Measurements from ENCODE around the gene FOSB.

The FOSB gene

DNA sequence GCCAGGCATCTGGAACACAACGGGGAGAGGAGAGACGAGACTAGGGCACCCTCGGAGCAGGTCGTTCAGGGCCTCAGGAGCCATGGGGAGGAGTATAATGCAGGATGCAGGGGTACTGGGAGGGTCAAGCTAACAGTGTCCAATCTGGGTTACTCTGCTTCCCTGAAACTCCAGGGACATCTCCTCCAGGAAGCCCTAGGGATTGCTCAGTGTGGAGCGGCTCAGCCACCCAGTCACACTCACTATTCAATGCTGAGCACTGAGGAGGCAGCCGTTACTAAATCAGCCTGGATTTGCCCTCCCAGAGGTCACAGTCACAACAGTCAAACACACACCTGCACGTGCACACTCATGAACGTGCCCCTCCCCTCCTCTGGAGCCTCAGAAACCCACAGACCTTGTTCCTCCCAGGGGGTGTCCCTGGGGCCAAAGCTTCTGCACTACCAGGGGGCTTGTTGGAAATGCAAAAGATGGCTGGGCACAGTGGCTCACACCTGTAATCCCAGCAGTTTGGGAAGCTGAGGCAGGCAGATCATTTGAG, 6.9 kb upstream of the FOSB start:
- H3K36me3 ChIP-seq (ENCODE audit: control insufficient read depth in 1 of 2, insufficient read depth in 2 of 2, low read depth in 1 of 2, low read length in 2 of 2), result no peaks in the 10 kb centered on the region
- peaks cover 0 to 8% of the 10 kb centered on the region in 2 experiments for H3K27me3 ChIP-seq (ENCODE audit: control insufficient read depth in 1 of 2, insufficient read depth in 1 of 2, low read length in 2 of 2)
- no peak overlapping the region for H2BK5ac ChIP-seq (ENCODE audit: low read depth, low read length, poor library complexity, severe bottlenecking)
- no peak overlapping the region for H2BK120ac ChIP-seq (ENCODE audit: low read depth, low read length)
- no peak overlapping the region for H3K4ac ChIP-seq (ENCODE audit: low read depth in 1 of 2, low read length in 2 of 2)
- no peak overlapping the region for H3K4me2 ChIP-seq (ENCODE audit: low read length, poor library complexity, severe bottlenecking)
- no peaks in the 10 kb centered on the region for H3K9me3 ChIP-seq (ENCODE audit: control insufficient read depth, low read length)
- peaks cover 10% of the 10 kb centered on the region for H3K4me1 ChIP-seq (ENCODE audit: control insufficient read depth, insufficient read depth, low read depth, low read length)
- no peaks in the 10 kb centered on the region for H3K79me1 ChIP-seq (replicated peaks; ENCODE audit: low read length, poor library complexity, severe bottlenecking)
- no peak overlapping the region for H3K23ac ChIP-seq (ENCODE audit: low read length in 2 of 2)
- no peak overlapping the region for H2AK5ac ChIP-seq (ENCODE audit: low read length, severe bottlenecking)
- H3K14ac ChIP-seq (ENCODE audit: low read length in 2 of 2), result no peak overlapping the region
- no peak overlapping the region for H4K8ac ChIP-seq (ENCODE audit: low read length)
- H3K18ac ChIP-seq (ENCODE audit: low read depth in 1 of 2, low read length in 2 of 2), result no peak overlapping the region
- H4K91ac ChIP-seq (ENCODE audit: low read length), result no peak overlapping the region
- no peak for DNase-seq
- H3K9ac ChIP-seq (ENCODE audit: low read length), result no peak overlapping the region
- no peak overlapping the region for H2BK15ac ChIP-seq (ENCODE audit: low read depth, poor library complexity, severe bottlenecking)
- WGBS, result 82% methylated on average over 8 of the region's 8 CpGs
- H2AFZ ChIP-seq (ENCODE audit: low read depth, low read length), result no peak overlapping the region
- no peak overlapping the region for H3K4me3 ChIP-seq (ENCODE audit: insufficient read depth in 1 of 2, low read depth in 1 of 2, low read length in 2 of 2)
- no peak overlapping the region for H2BK12ac ChIP-seq (ENCODE audit: low read length in 2 of 2)
- no peak overlapping the region for H3K27ac ChIP-seq (ENCODE audit: low read length, poor library complexity, severe bottlenecking)

GRCh38 chr19:45462174-45462573, 5.6 kb upstream of the FOSB start:
- Histone ChIP-seq H3K9me3 (ENCODE audit: control insufficient read depth, low read length) (no peaks in the 10 kb centered on the region), H2BK12ac (ENCODE audit: low read length in 2 of 2) (no peak overlapping the region), H3K27ac (ENCODE audit: low read length, poor library complexity, severe bottlenecking) (no peak overlapping the region), H2BK15ac (ENCODE audit: low read depth, poor library complexity, severe bottlenecking) (no peak overlapping the region), H3K23ac (ENCODE audit: low read length in 2 of 2) (no peak overlapping the region), H2AFZ (ENCODE audit: low read depth, low read length) (no peak overlapping the region), H2BK5ac (ENCODE audit: low read depth, low read length, poor library complexity, severe bottlenecking) (no peak overlapping the region), H3K36me3 (ENCODE audit: control insufficient read depth in 1 of 2, insufficient read depth in 2 of 2, low read depth in 1 of 2, low read length in 2 of 2) (no peaks in the 10 kb centered on the region), H3K4me3 (ENCODE audit: insufficient read depth in 1 of 2, low read depth in 1 of 2, low read length in 2 of 2) (no peak overlapping the region), H3K18ac (ENCODE audit: low read depth in 1 of 2, low read length in 2 of 2) (no peak overlapping the region), H3K9ac (ENCODE audit: low read length) (no peak overlapping the region), H4K91ac (ENCODE audit: low read length) (no peak overlapping the region), H3K4me2 (ENCODE audit: low read length, poor library complexity, severe bottlenecking) (no peak overlapping the region), H3K79me1 (replicated peaks; ENCODE audit: low read length, poor library complexity, severe bottlenecking) (no peaks in the 10 kb centered on the region), H4K8ac (ENCODE audit: low read length) (no peak overlapping the region), H2BK120ac (ENCODE audit: low read depth, low read length) (no peak overlapping the region), H3K27me3 (ENCODE audit: control insufficient read depth in 1 of 2, insufficient read depth in 1 of 2, low read length in 2 of 2) (peaks cover 0 to 13% of the 10 kb centered on the region in 2 experiments), H3K4ac (ENCODE audit: low read depth in 1 of 2, low read length in 2 of 2) (no peak overlapping the region), H3K14ac (ENCODE audit: low read length in 2 of 2) (no peak overlapping the region), H2AK5ac (ENCODE audit: low read length, severe bottlenecking) (no peak overlapping the region), H3K4me1 (ENCODE audit: control insufficient read depth, insufficient read depth, low read depth, low read length) (peaks cover 6% of the 10 kb centered on the region)
- DNase-seq, result no peak
- 90% methylated on average over 2 of the region's 4 CpGs for WGBS

- Histone ChIP-seq H3K23ac (ENCODE audit: low read length in 2 of 2) (no peak overlapping the region), H3K27ac (ENCODE audit: low read length, poor library complexity, severe bottlenecking) (no peak overlapping the region), H3K79me1 (replicated peaks; ENCODE audit: low read length, poor library complexity, severe bottlenecking) (no peaks in the 10 kb centered on the region), H3K9me3 (ENCODE audit: control insufficient read depth, low read length) (no peaks in the 10 kb centered on the region), H4K8ac (ENCODE audit: low read length) (no peak overlapping the region), H2AFZ (ENCODE audit: low read depth, low read length) (no peak overlapping the region), H2BK15ac (ENCODE audit: low read depth, poor library complexity, severe bottlenecking) (no peak overlapping the region), H3K36me3 (ENCODE audit: control insufficient read depth in 1 of 2, insufficient read depth in 2 of 2, low read depth in 1 of 2, low read length in 2 of 2) (no peaks in the 10 kb centered on the region), H3K4me2 (ENCODE audit: low read length, poor library complexity, severe bottlenecking) (no peak overlapping the region), H3K4ac (ENCODE audit: low read depth in 1 of 2, low read length in 2 of 2) (no peak overlapping the region), H3K14ac (ENCODE audit: low read length in 2 of 2) (no peak overlapping the region), H2BK12ac (ENCODE audit: low read length in 2 of 2) (no peak overlapping the region), H3K4me3 (ENCODE audit: insufficient read depth in 1 of 2, low read depth in 1 of 2, low read length in 2 of 2) (no peak overlapping the region), H3K9ac (ENCODE audit: low read length) (no peak overlapping the region), H3K18ac (ENCODE audit: low read depth in 1 of 2, low read length in 2 of 2) (no peak overlapping the region), H2BK5ac (ENCODE audit: low read depth, low read length, poor library complexity, severe bottlenecking) (no peak overlapping the region), H4K91ac (ENCODE audit: low read length) (no peak overlapping the region), H2AK5ac (ENCODE audit: low read length, severe bottlenecking) (no peak overlapping the region), H3K4me1 (ENCODE audit: control insufficient read depth, insufficient read depth, low read depth, low read length) (peaks cover 14% of the 10 kb centered on the region), H2BK120ac (ENCODE audit: low read depth, low read length) (no peak overlapping the region), H3K27me3 (ENCODE audit: control insufficient read depth in 1 of 2, insufficient read depth in 1 of 2, low read length in 2 of 2) (peaks cover 0 to 13% of the 10 kb centered on the region in 2 experiments)
- DNase-seq, result no peak
- 87% methylated on average over 4 of the region's 4 CpGs for WGBS
These were observed 4.6 kb upstream of the FOSB start for GRCh38 chr19:45463241-45463640.

GRCh38 chr19:45464274-45464673, 3.5 kb upstream of the FOSB start:
- Histone ChIP-seq H4K8ac (ENCODE audit: low read length) (no peak overlapping the region), H3K14ac (ENCODE audit: low read length in 2 of 2) (no peak overlapping the region), H2AFZ (ENCODE audit: low read depth, low read length) (no peak overlapping the region), H3K36me3 (ENCODE audit: control insufficient read depth in 1 of 2, insufficient read depth in 2 of 2, low read depth in 1 of 2, low read length in 2 of 2) (no peaks in the 10 kb centered on the region), H3K4me1 (ENCODE audit: control insufficient read depth, insufficient read depth, low read depth, low read length) (peaks cover 16% of the 10 kb centered on the region), H3K27me3 (ENCODE audit: control insufficient read depth in 1 of 2, insufficient read depth in 1 of 2, low read length in 2 of 2) (peaks cover 0 to 13% of the 10 kb centered on the region in 2 experiments), H3K9ac (ENCODE audit: low read length) (no peak overlapping the region), H2BK12ac (ENCODE audit: low read length in 2 of 2) (no peak overlapping the region), H2BK120ac (ENCODE audit: low read depth, low read length) (no peak overlapping the region), H2BK15ac (ENCODE audit: low read depth, poor library complexity, severe bottlenecking) (no peak overlapping the region), H3K4me2 (ENCODE audit: low read length, poor library complexity, severe bottlenecking) (no peak overlapping the region), H4K91ac (ENCODE audit: low read length) (no peak overlapping the region), H3K18ac (ENCODE audit: low read depth in 1 of 2, low read length in 2 of 2) (no peak overlapping the region), H3K9me3 (ENCODE audit: control insufficient read depth, low read length) (no peaks in the 10 kb centered on the region), H3K27ac (ENCODE audit: low read length, poor library complexity, severe bottlenecking) (no peak overlapping the region), H2BK5ac (ENCODE audit: low read depth, low read length, poor library complexity, severe bottlenecking) (no peak overlapping the region), H3K4me3 (ENCODE audit: insufficient read depth in 1 of 2, low read depth in 1 of 2, low read length in 2 of 2) (no peak overlapping the region), H3K79me1 (replicated peaks; ENCODE audit: low read length, poor library complexity, severe bottlenecking) (no peaks in the 10 kb centered on the region), H2AK5ac (ENCODE audit: low read length, severe bottlenecking) (no peak overlapping the region), H3K4ac (ENCODE audit: low read depth in 1 of 2, low read length in 2 of 2) (no peak overlapping the region), H3K23ac (ENCODE audit: low read length in 2 of 2) (no peak overlapping the region)
- WGBS, result 90% methylated on average over 2 of the region's 2 CpGs
- no peak for DNase-seq

All from mesenchymal stem cell (in vitro differentiated cells and primary cell).